ENCODE measurements around the gene SPOCK1. TPM values are rescaled to one million over a fixed set of nuclear protein-coding genes. Genes with fewer than 3 reads are reported as not detected.

SPOCK1 gene
- total RNA-seq, 1 experiment from 2014 or later: 4.0 TPM

GRCh38 chr5:137332296-137332695 lies 166.8 kb downstream of the SPOCK1 start:
- DNase-seq (ENCODE audit: low spot score): no peak
- intact Hi-C loops (cut with micrococcal nuclease; ENCODE audit: unreplicated experiment): no loop called here
- ChIA-PET POLR2A (ENCODE audit: low non-redundant PET) (no interaction called here), CTCF (no interaction called here)
- H3K27me3 ChIP-seq (replicated peaks; ENCODE audit: insufficient read depth, low read depth, low read length, poor library complexity): peaks cover 10% of the 10 kb centered on the region
- no peaks in the 10 kb centered on the region for H3K36me3 ChIP-seq (ENCODE audit: insufficient read depth, low read length, poor library complexity, severe bottlenecking)
- no TSS peak for BruUV-seq (replicated peaks)
- no peaks in the 10 kb centered on the region for H3K4me1 ChIP-seq (ENCODE audit: insufficient read depth, low read length, poor library complexity, severe bottlenecking)
- H3K4me3 ChIP-seq (ENCODE audit: low read depth, low read length, poor library complexity, severe bottlenecking): no peak overlapping the region
- H3K9me3 ChIP-seq (ENCODE audit: low read depth, low read length, poor library complexity, severe bottlenecking): no peaks in the 10 kb centered on the region
- H3K27ac ChIP-seq (ENCODE audit: low read depth, low read length, poor library complexity, severe bottlenecking): no peak overlapping the region
- TF ChIP-seq CTCF (conservative IDR thresholded peaks at IDR 0.05; ENCODE audit: low read depth, low read length) (no peak), EZH2 (IDR thresholded peaks at IDR 0.05; ENCODE audit: borderline replicate concordance, low read depth, low read length, poor library complexity, severe bottlenecking) (no peak)

DNA sequence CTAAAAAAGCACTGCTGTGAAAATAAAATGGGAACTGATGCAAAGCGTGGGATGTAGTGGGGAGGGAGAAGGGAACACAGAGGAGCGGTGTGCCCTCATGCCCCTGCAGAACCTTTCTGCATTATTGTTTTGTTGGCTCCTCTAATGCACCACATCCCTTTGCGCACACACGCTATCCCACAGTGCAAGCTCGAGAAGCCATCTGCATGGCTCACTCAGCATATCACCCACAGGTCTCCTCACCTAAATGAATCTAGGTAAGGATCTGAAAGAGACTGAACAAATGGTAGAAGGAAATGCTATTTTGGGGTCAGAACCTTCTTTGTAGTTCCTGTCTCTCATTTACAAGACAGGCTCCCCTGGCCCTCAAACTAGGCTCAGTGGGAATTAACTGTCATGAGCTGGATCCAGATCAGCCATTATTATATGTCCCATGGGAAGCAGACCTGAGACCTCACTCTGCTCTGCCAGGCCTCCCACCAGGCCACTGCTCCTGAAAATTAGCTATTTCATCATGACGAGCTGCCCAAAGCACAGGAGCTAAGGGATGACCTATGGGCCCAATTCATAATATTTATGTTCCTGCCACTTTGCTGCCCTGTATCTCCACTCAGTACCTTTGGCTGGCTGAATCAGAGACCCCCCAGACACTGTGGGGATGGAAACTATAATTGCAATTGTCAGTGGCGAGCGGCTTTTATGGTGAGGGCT lies 169.4 kb downstream of the SPOCK1 start:
- ChIA-PET CTCF (no interaction called here), POLR2A (ENCODE audit: low non-redundant PET) (no interaction called here)
- Histone ChIP-seq H3K4me1 (ENCODE audit: insufficient read depth, low read length, poor library complexity, severe bottlenecking) (no peaks in the 10 kb centered on the region), H3K36me3 (ENCODE audit: insufficient read depth, low read length, poor library complexity, severe bottlenecking) (no peaks in the 10 kb centered on the region), H3K27ac (ENCODE audit: low read depth, low read length, poor library complexity, severe bottlenecking) (no peak overlapping the region), H3K4me3 (ENCODE audit: low read depth, low read length, poor library complexity, severe bottlenecking) (no peak overlapping the region), H3K9me3 (ENCODE audit: low read depth, low read length, poor library complexity, severe bottlenecking) (no peaks in the 10 kb centered on the region), H3K27me3 (replicated peaks; ENCODE audit: insufficient read depth, low read depth, low read length, poor library complexity) (peaks cover 10% of the 10 kb centered on the region)
- TF ChIP-seq CTCF (conservative IDR thresholded peaks at IDR 0.05; ENCODE audit: low read depth, low read length) (no peak), EZH2 (IDR thresholded peaks at IDR 0.05; ENCODE audit: borderline replicate concordance, low read depth, low read length, poor library complexity, severe bottlenecking) (no peak)
- no peak for DNase-seq (ENCODE audit: low spot score)
- intact Hi-C loops (cut with micrococcal nuclease; ENCODE audit: unreplicated experiment): no loop called here
- no TSS peak for BruUV-seq (replicated peaks)

GRCh38 chr5:137328991-137329390 lies 170.1 kb downstream of the SPOCK1 start:
- no peak for TF ChIP-seq EZH2 (IDR thresholded peaks at IDR 0.05; ENCODE audit: borderline replicate concordance, low read depth, low read length, poor library complexity, severe bottlenecking)
- TF ChIP-seq CTCF (conservative IDR thresholded peaks at IDR 0.05; ENCODE audit: low read depth, low read length): no peak
- Histone ChIP-seq H3K27ac (ENCODE audit: low read depth, low read length, poor library complexity, severe bottlenecking) (no peak overlapping the region), H3K27me3 (replicated peaks; ENCODE audit: insufficient read depth, low read depth, low read length, poor library complexity) (peaks cover 4% of the 10 kb centered on the region), H3K4me3 (ENCODE audit: low read depth, low read length, poor library complexity, severe bottlenecking) (no peak overlapping the region), H3K9me3 (ENCODE audit: low read depth, low read length, poor library complexity, severe bottlenecking) (no peaks in the 10 kb centered on the region), H3K4me1 (ENCODE audit: insufficient read depth, low read length, poor library complexity, severe bottlenecking) (no peaks in the 10 kb centered on the region), H3K36me3 (ENCODE audit: insufficient read depth, low read length, poor library complexity, severe bottlenecking) (no peaks in the 10 kb centered on the region)
- intact Hi-C loops (cut with micrococcal nuclease; ENCODE audit: unreplicated experiment): no loop called here
- ChIA-PET CTCF (no interaction called here), POLR2A (ENCODE audit: low non-redundant PET) (no interaction called here)
- DNase-seq (ENCODE audit: low spot score): no peak
- no TSS peak for BruUV-seq (replicated peaks)

All from A673 (cell line).